Measurements from ENCODE around the gene LAMA5.

DNA sequence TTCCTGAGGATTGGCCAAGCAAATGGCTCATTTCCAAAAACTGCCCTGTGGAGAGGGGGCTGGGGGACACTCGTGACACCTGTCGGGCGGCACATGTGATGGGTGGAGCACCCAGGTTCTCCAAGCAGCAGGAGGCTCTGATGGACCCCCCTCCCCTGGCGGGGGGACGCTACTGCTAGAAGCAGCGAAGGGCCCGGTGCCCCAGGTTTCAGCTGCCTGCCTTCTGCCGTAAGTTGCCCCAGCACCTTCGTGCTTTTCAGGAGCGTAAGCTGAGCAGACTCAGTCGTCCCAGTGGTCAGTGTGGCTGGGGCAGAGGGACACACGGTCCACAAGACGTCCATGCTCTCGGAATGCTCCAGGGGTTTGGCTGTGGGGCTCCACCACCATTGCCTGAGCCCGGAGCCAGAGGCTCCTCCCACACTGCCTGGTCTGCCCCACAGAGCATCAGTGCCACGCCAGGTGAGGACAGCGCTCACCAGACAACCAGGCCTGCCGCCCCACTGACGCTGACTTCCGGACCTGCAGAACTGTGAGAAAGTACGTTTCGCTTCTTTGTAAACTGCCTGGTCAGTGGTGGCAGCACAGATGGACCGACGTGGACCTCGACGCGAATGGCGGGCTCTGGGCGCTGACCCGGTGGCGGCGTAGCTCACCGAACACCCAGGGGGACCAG, 68.4 kb downstream of the LAMA5 start:
- TF ChIP-seq, protein P1, sequence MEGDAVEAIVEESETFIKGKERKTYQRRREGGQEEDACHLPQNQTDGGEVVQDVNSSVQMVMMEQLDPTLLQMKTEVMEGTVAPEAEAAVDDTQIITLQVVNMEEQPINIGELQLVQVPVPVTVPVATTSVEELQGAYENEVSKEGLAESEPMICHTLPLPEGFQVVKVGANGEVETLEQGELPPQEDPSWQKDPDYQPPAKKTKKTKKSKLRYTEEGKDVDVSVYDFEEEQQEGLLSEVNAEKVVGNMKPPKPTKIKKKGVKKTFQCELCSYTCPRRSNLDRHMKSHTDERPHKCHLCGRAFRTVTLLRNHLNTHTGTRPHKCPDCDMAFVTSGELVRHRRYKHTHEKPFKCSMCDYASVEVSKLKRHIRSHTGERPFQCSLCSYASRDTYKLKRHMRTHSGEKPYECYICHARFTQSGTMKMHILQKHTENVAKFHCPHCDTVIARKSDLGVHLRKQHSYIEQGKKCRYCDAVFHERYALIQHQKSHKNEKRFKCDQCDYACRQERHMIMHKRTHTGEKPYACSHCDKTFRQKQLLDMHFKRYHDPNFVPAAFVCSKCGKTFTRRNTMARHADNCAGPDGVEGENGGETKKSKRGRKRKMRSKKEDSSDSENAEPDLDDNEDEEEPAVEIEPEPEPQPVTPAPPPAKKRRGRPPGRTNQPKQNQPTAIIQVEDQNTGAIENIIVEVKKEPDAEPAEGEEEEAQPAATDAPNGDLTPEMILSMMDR (IDR thresholded peaks at IDR 0.05): no peak
- TF ChIP-seq POLR2A (IDR thresholded peaks at IDR 0.05): no peak

All from sigmoid colon (tissue), 3 donors.